ENCODE results near the gene ZBTB32. TPM values are rescaled to one million over a fixed set of nuclear protein-coding genes. Genes with fewer than 3 reads are reported as not detected.

ZBTB32 gene
- total RNA-seq, 4 donors from 2014 or later, result 2.5 TPM; not detected in 3

DNA sequence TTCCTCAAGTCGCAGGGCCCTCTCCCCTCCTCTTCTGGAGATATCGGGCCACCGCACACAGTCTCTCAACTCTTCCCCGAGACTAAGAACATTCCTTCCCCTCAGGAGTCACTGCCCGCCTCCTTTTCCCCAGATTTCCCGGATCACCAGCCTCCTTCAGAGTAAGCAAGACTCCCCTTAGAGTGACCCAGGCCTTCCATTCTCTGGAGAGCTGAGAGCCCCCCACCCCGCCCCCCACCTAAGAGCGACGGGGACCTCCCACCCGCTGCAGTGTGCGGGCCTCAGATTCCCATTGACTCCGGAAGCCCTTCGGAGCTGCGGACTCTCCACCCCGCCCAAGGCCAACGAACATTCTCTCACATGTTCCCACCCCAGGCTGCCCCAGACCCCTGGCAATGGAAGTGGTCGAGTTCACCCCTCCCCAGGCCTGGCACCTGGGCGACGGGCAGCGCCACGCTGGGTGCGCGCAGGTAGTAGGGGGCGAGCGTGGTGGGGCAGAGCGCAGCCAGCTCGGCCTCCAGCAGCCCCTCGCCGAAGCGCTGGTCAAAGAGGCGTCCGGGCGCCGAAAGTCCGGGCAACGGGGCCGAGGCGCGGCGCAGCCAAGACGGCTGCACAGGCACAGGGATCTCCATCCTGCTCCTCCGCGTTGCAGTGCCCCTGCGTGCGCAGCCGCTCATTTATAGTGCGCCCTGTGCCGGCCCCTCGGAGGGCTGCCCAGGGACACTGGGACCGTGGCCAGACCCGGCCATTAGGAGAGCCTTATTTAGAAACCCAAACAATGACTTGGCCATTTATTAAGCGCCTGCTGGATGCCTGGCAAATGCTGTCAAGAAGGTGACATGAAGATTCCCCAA lies 52.2 kb downstream of the ZBTB32 start, which contains the start of gene HSPB6:
Gene HSPB6 (minus strand): TSS at position 653 of the 854 bp plus-strand sequence. CDS start 21 bp downstream, at position 632.
- H3K9me3 ChIP-seq, result no peaks in the 10 kb centered on the region
- H3K36me3 ChIP-seq, result peaks cover 0 to 39% (median 0%) of the 10 kb centered on the region in 3 donors
- peak within 1 kb of the TSS; percentile 67 to 99 (median 84) for H3K4me3 ChIP-seq
- H3K27me3 ChIP-seq, result no peaks in the 10 kb centered on the region
- peak in 1 of 3 donors; percentile 50 for DNase-seq
- peak within 1 kb of the TSS; percentile 74 to 96 (median 91) for H3K27ac ChIP-seq
- H3K4me1 ChIP-seq, result peaks cover 4 to 41% (median 11%) of the 10 kb centered on the region in 4 donors
- TF ChIP-seq, protein P1, sequence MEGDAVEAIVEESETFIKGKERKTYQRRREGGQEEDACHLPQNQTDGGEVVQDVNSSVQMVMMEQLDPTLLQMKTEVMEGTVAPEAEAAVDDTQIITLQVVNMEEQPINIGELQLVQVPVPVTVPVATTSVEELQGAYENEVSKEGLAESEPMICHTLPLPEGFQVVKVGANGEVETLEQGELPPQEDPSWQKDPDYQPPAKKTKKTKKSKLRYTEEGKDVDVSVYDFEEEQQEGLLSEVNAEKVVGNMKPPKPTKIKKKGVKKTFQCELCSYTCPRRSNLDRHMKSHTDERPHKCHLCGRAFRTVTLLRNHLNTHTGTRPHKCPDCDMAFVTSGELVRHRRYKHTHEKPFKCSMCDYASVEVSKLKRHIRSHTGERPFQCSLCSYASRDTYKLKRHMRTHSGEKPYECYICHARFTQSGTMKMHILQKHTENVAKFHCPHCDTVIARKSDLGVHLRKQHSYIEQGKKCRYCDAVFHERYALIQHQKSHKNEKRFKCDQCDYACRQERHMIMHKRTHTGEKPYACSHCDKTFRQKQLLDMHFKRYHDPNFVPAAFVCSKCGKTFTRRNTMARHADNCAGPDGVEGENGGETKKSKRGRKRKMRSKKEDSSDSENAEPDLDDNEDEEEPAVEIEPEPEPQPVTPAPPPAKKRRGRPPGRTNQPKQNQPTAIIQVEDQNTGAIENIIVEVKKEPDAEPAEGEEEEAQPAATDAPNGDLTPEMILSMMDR (IDR thresholded peaks at IDR 0.05), result no peak
- no peak for TF ChIP-seq POLR2A (IDR thresholded peaks at IDR 0.05)

DNA sequence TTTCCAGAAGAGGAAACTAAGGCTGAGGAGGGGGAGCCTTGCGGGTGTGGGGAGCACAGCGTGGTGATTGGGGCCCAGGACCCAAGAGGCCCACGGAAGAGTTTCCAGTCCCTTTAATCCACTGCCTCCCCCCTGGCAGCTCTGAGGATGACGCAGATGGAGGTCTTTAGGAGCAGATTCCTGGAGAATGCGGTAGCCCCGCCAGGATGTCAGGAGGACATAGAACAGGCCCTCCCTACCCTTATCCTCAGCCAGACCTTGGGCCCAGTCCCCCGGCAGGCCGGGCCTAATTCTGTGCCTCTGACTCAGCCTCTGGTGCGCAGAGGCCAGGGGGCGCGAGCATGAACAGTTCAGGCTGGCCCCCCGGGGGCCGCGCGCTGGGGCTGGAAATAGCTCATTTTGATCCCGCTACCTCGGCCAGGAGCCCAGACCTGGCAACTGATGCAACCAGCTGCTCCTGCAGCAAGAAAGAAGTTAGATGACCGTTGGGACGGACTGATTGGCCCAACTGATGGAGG lies 52.9 kb downstream of the ZBTB32 start:
- DNase-seq, result peak; percentile 31 to 78 (median 66)
- TF ChIP-seq POLR2A (IDR thresholded peaks at IDR 0.05), result no peak
- TF ChIP-seq, protein P1 (IDR thresholded peaks at IDR 0.05), result no peak
- peaks cover 0 to 40% (median 0%) of the 10 kb centered on the region in 3 donors for H3K36me3 ChIP-seq
- H3K4me3 ChIP-seq, result peak overlapping the region; percentile 67 to 99 (median 84)
- H3K27me3 ChIP-seq, result no peaks in the 10 kb centered on the region
- no peaks in the 10 kb centered on the region for H3K9me3 ChIP-seq
- H3K27ac ChIP-seq, result peak overlapping the region; percentile 74 to 96 (median 91)
- peaks cover 4 to 41% (median 11%) of the 10 kb centered on the region in 4 donors for H3K4me1 ChIP-seq

DNA sequence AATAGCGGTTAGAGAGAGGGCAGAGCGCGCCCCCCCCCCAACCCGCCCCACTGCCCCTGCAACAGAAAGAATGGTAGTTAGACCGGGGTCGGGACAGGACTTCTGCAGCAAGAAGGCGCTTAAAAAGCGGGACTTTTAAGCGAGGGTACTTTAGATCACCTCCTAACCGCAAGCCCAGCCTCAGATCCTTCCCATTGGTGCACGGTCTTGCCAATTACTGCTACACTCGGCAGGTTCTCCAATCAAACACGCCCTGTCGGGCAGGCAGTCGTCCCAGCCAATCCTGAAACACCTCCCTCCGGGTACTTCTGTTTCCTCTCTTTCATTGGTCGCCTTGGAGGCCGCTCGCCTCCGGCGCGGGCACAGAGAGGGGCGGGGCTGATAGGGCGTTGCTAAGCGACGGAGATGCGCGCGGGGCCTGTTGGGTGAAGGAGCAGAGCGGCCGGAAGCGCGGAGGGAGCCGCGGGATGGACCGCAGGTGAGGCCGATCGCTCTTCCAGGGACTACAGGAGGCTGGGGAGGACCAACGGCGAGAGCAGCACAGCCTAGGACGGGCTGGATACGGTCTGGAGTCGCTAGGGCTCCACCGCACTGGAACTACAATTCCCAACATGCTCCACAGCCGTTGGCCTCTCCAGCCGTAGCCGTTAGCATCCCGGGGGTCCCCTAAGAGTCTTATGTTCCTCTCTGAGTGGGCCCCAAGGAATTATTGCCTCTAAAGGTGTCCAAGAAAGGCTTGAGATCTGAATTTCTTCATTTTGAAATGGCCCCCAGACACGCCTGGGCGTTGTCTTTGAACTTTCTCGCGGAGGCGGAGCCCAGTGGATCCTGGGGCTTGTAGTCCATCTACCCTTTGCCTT lies 53.6 kb downstream of the ZBTB32 start, which contains the start of gene PROSER3:
Gene PROSER3 (plus strand): TSS at position 428 of the 860 bp plus-strand sequence. CDS start 40 bp downstream, at position 468.
- H3K4me3 ChIP-seq, result peak within 1 kb of the TSS; percentile 67 to 99 (median 84)
- H3K27ac ChIP-seq, result peak within 1 kb of the TSS; percentile 90 to 97 (median 94)
- H3K4me1 ChIP-seq, result peaks cover 4 to 41% (median 11%) of the 10 kb centered on the region in 4 donors
- no peaks in the 10 kb centered on the region for H3K9me3 ChIP-seq
- H3K27me3 ChIP-seq, result no peaks in the 10 kb centered on the region
- peak; percentile 98 to 99 (median 99) for DNase-seq
- peaks cover 0 to 33% (median 0%) of the 10 kb centered on the region in 3 donors for H3K36me3 ChIP-seq
- TF ChIP-seq, protein P1 (IDR thresholded peaks at IDR 0.05), result no peak
- TF ChIP-seq POLR2A (IDR thresholded peaks at IDR 0.05), result peak; percentile 65 to 69

DNA sequence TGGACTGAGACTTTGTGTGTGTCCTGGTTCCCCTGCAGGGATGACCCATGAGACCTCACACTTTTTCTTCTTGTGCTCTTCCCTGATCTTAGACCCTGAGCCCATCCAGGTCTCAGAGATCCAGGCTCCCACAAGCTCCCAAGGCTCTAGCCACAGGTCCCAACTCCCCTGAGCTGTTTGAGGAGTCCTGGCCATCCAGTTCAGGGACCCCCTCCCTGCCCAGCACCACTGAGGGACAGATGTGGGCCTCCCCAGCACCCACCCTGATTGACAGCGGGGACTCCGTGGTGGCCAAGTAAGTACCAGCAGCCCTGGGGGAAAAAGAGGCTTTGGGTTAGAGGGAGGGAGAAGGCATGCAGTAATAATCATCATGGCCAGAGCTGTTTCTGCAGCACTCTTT lies 55.3 kb downstream of the ZBTB32 start:
- Histone ChIP-seq H3K4me1 (peaks cover 4 to 40% (median 11%) of the 10 kb centered on the region in 4 donors), H3K27ac (no peak overlapping the region), H3K36me3 (peaks cover 0 to 30% (median 0%) of the 10 kb centered on the region in 3 donors), H3K9me3 (no peaks in the 10 kb centered on the region), H3K4me3 (no peak overlapping the region), H3K27me3 (no peaks in the 10 kb centered on the region)
- TF ChIP-seq, protein P1 (IDR thresholded peaks at IDR 0.05), result no peak
- no peak for TF ChIP-seq POLR2A (IDR thresholded peaks at IDR 0.05)
- DNase-seq, result no peak
